GM19372 (cell line): ENCODE measurements around the gene STUB1.
"Not testable (repeated sequence)": the region's sequence is repeated elsewhere in the genome, so short reads cannot be mapped to it uniquely, and the experiment has no call there.

ENCODE experiments used
- ATAC-seq: cut with Tn5 transposase; IDR thresholded peaks from one replicate; pipeline ENCODE4 v1.9.1; 2021; ENCODE audit warnings: mild to moderate bottlenecking, low read depth, moderate library complexity; ENCODE audit not compliant: unreplicated experiment

The STUB1 gene

GRCh38 chr16:709566-710499, 29.6 kb downstream of the STUB1 start:
- ATAC-seq: no peak

- no peak for ATAC-seq
Measured at GRCh38 chr16:710500-711075, 30.4 kb downstream of the STUB1 start.

GRCh38 chr16:711084-711483, 30.9 kb downstream of the STUB1 start:
- ATAC-seq: no peak

GRCh38 chr16:711548-712320, 31.5 kb downstream of the STUB1 start:
- ATAC-seq: no peak

GRCh38 chr16:712740-713250, 32.6 kb downstream of the STUB1 start:
- ATAC-seq: not testable (repeated sequence)

GRCh38 chr16:714079-714478, 33.9 kb downstream of the STUB1 start:
- no peak for ATAC-seq

- ATAC-seq: peak; percentile 69
Measured at GRCh38 chr16:714558-715476, 34.6 kb downstream of the STUB1 start, which contains the start of gene METRN. Gene METRN, plus strand, starts transcription at chr16:715118. Its CDS starts 172 bp downstream, at chr16:715290.

- ATAC-seq: peak; percentile 16
Measured at GRCh38 chr16:715477-716199, 35.4 kb downstream of the STUB1 start.

- no peak for ATAC-seq
Measured at GRCh38 chr16:716200-716568, 36.0 kb downstream of the STUB1 start.

- ATAC-seq: no peak
Measured at GRCh38 chr16:716768-717325, 36.6 kb downstream of the STUB1 start.

GRCh38 chr16:717450-718245, 37.4 kb downstream of the STUB1 start:
- ATAC-seq: no peak

GRCh38 chr16:718389-718788, 38.2 kb downstream of the STUB1 start:
- no peak for ATAC-seq

- ATAC-seq: no peak
Measured at GRCh38 chr16:718922-719321, 38.7 kb downstream of the STUB1 start.

GRCh38 chr16:719815-720446, 39.7 kb downstream of the STUB1 start:
- ATAC-seq: no peak

GRCh38 chr16:720447-720989, 40.3 kb downstream of the STUB1 start:
- peak; percentile 19 for ATAC-seq

GRCh38 chr16:720990-721764, 41.0 kb downstream of the STUB1 start, which contains the start of gene ANTKMT:
Gene ANTKMT, plus strand, starts transcription at chr16:721146. Its CDS starts 129 bp downstream, at chr16:721275.
- ATAC-seq: peak; percentile 74
